ENCODE results near the gene FMN1. TPM values are rescaled to one million over a fixed set of nuclear protein-coding genes. Genes with fewer than 3 reads are reported as not detected.

FMN1 gene
- total RNA-seq, 2 donors from 2014 or later: 2.4 to 3.1 TPM

GRCh38 chr15:33168444-33168843, 26.1 kb downstream of the FMN1 start:
- H3K36me3 ChIP-seq: no peaks in the 10 kb centered on the region
- DNase-seq (ENCODE audit: low spot score): no peak
- H3K4me3 ChIP-seq: no peak overlapping the region
- no peaks in the 10 kb centered on the region for H3K9me3 ChIP-seq
- no peaks in the 10 kb centered on the region for H3K4me1 ChIP-seq
- H3K27ac ChIP-seq: no peak overlapping the region
- no peaks in the 10 kb centered on the region for H3K27me3 ChIP-seq
- no peak for TF ChIP-seq CTCF (IDR thresholded peaks at IDR 0.05)

GRCh38 chr15:33163816-33164215, 30.7 kb downstream of the FMN1 start:
- H3K36me3 ChIP-seq: no peaks in the 10 kb centered on the region
- no peak overlapping the region for H3K27ac ChIP-seq
- no peaks in the 10 kb centered on the region for H3K9me3 ChIP-seq
- DNase-seq (ENCODE audit: low spot score): no peak
- H3K4me1 ChIP-seq: no peaks in the 10 kb centered on the region
- TF ChIP-seq CTCF (IDR thresholded peaks at IDR 0.05): no peak
- no peak overlapping the region for H3K4me3 ChIP-seq
- no peaks in the 10 kb centered on the region for H3K27me3 ChIP-seq

- Histone ChIP-seq H3K36me3 (no peaks in the 10 kb centered on the region), H3K4me1 (no peaks in the 10 kb centered on the region), H3K9me3 (no peaks in the 10 kb centered on the region), H3K27me3 (no peaks in the 10 kb centered on the region), H3K27ac (no peak overlapping the region), H3K4me3 (no peak overlapping the region)
- TF ChIP-seq CTCF (IDR thresholded peaks at IDR 0.05): no peak
- DNase-seq (ENCODE audit: low spot score): no peak
These were observed 33.3 kb downstream of the FMN1 start for GRCh38 chr15:33161209-33161608.

- Histone ChIP-seq H3K4me1 (no peaks in the 10 kb centered on the region), H3K36me3 (no peaks in the 10 kb centered on the region), H3K4me3 (no peak overlapping the region)
These were observed 33.8 kb downstream of the FMN1 start for GRCh38 chr15:33160581-33161165.

GRCh38 chr15:33159726-33160453, 34.6 kb downstream of the FMN1 start:
- Histone ChIP-seq H3K4me3 (no peak overlapping the region), H3K27me3 (no peaks in the 10 kb centered on the region), H3K4me1 (no peaks in the 10 kb centered on the region), H3K27ac (no peak overlapping the region), H3K9me3 (no peaks in the 10 kb centered on the region), H3K36me3 (no peaks in the 10 kb centered on the region)
- TF ChIP-seq CTCF (IDR thresholded peaks at IDR 0.05): no peak
- no peak for DNase-seq (ENCODE audit: low spot score)

More at GRCh38 chr15:33160581-33161165, 33.8 kb downstream of the FMN1 start:
- no peaks in the 10 kb centered on the region for H3K27me3 ChIP-seq
- H3K27ac ChIP-seq: no peak overlapping the region
- H3K9me3 ChIP-seq: no peaks in the 10 kb centered on the region
- no peak for TF ChIP-seq CTCF (IDR thresholded peaks at IDR 0.05)
- DNase-seq (ENCODE audit: low spot score): no peak

Data from right atrium auricular region (tissue), 2 donors.